BLaER1 (cell line): ENCODE results near the gene CNEP1R1.

Experiments used
- H3K27ac ChIP-seq: shearing (Covaris generic); formaldehyde crosslinking; 2 replicates; pipeline ENCODE4 v1.8.1; 2022
- H3K27me3 ChIP-seq: shearing (Covaris generic); formaldehyde crosslinking; 2 replicates; pipeline ENCODE4 v1.8.1; 2022
- H3K36me3 ChIP-seq: shearing (Covaris generic); formaldehyde crosslinking; 2 replicates; pipeline ENCODE4 v1.8.1; 2022
- H3K4me1 ChIP-seq: shearing (Covaris generic); formaldehyde crosslinking; 2 replicates; pipeline ENCODE4 v1.8.1; 2022
- H3K4me2 ChIP-seq: shearing (Covaris generic); formaldehyde crosslinking; 2 replicates; pipeline ENCODE4 v1.8.1; 2022
- H3K4me3 ChIP-seq: shearing (Covaris generic); formaldehyde crosslinking; 2 replicates; pipeline ENCODE4 v1.8.1; 2022
- H3K9ac ChIP-seq: shearing (Covaris generic); formaldehyde crosslinking; 2 replicates; pipeline ENCODE4 v1.8.1; 2022
- H3K9me3 ChIP-seq: shearing (Covaris generic); formaldehyde crosslinking; 2 replicates; pipeline ENCODE4 v1.8.1; 2022
- H4K20me1 ChIP-seq: shearing (Covaris generic); formaldehyde crosslinking; 2 replicates; pipeline ENCODE4 v1.8.1; 2022
- Cebpa-rat ChIP-seq: shearing (Covaris generic); IDR thresholded peaks from 2 replicates; pipeline ENCODE4 v1.8.1; 2022

Gene CNEP1R1

DNA sequence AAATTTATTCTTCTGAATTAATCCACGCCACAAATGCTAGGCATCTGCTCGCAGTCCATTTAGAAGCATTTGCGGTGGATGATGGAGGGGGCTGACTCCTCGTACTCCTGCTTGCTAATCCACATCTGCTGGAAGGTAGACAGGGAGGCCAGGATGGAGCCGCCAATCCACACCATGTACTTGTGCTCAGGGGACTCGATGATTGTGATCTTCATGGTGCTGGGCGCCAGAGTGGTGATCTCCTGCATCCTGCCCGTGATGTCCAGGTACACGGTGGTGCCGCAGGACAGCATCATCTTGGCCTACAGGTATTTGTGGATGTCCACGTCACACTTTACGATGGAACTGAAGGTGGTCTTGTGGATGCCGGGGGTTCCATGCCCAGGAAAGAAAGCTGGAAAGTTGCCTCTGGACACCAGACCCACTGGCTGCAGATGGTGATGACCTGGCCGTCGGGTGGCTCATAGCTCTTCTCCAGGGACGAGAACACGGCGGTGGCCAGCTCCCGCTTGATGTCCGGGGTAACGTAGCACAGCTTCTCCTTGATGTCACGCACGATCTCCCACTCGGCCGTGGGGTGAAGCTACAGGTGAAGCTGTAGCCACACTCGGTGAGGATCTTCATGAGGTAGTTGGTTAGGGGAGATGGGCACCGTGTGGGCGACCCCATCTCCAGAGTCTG lies 33.2 kb downstream of the CNEP1R1 start:
- Histone ChIP-seq H3K27me3 (no peaks in the 10 kb centered on the region), H3K9ac (no peak overlapping the region), H3K4me3 (no peak overlapping the region), H3K9me3 (peaks cover 11% of the 10 kb centered on the region), H3K36me3 (no peaks in the 10 kb centered on the region), H3K4me1 (no peaks in the 10 kb centered on the region), H3K4me2 (no peak overlapping the region), H3K27ac (no peak overlapping the region), H4K20me1 (no peaks in the 10 kb centered on the region)
- no peak for TF ChIP-seq Cebpa-rat

DNA sequence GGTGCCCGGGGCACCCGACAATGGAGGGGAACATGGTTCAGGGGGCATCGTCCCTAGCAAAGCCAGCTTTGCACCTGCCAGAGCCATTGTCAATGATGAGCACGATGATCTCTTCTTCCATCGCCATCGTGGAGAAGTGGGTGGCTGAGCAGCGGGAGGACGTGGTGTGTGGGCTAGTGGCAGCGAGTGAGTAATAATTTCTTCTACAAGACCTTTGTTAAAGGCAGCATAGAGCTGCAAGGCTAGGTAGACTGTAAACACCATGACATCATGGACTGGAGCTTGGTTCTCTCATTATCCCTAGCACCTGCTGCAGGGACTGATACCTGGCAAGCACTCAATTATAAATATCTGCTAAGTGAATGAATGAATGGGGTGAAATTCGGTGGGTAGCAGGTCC lies 34.1 kb downstream of the CNEP1R1 start:
- Histone ChIP-seq H3K9ac (no peak overlapping the region), H3K4me2 (no peak overlapping the region), H3K9me3 (peaks cover 11% of the 10 kb centered on the region), H3K4me1 (no peaks in the 10 kb centered on the region), H3K27ac (no peak overlapping the region), H3K36me3 (no peaks in the 10 kb centered on the region), H3K27me3 (no peaks in the 10 kb centered on the region), H4K20me1 (no peaks in the 10 kb centered on the region), H3K4me3 (no peak overlapping the region)
- no peak for TF ChIP-seq Cebpa-rat

DNA sequence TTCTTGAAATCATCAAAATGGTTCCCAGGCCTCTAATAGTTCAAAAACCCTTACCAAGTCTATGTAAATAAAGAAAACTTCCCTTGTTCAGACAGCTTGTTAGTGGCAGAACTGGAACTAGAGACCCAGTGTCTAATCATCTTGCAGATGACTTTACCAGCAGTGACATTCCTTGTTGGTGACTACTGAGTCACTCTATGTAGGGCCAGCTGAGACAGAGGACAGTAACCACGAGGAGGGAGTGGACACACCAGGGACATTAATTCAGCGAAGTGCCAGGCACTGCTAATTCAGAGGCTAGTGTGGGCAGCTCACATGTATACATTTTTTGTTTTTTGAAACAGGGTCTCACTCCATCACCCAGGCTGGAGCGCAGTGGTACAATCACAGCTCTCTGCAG lies 34.6 kb downstream of the CNEP1R1 start:
- Histone ChIP-seq H3K4me3 (no peak overlapping the region), H3K4me1 (no peaks in the 10 kb centered on the region), H4K20me1 (no peaks in the 10 kb centered on the region), H3K4me2 (no peak overlapping the region), H3K27ac (no peak overlapping the region), H3K36me3 (no peaks in the 10 kb centered on the region), H3K9ac (no peak overlapping the region), H3K27me3 (no peaks in the 10 kb centered on the region), H3K9me3 (peaks cover 11% of the 10 kb centered on the region)
- TF ChIP-seq Cebpa-rat = no peak

DNA sequence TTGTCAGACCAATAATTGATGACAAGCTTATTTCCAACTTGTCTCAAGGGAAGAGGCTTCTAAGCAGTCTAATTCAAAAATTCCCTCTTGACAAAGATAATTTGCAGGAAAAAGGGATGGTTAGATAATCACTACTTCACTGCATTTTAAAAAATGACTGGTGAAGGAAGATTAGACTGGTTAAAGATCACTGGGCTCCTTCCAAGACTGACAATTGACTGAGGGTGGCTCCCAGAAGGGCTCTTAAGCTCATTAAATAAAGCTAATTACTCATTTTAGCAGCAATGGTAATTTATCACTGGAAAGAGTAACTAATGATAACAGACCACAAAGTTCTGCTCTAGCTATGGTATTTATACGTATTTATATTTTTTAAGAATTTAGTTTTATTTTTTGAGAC lies 36.3 kb downstream of the CNEP1R1 start:
- H3K4me2 ChIP-seq = no peak overlapping the region
- H3K27me3 ChIP-seq = no peaks in the 10 kb centered on the region
- H3K4me1 ChIP-seq = no peaks in the 10 kb centered on the region
- H4K20me1 ChIP-seq = peaks cover under 1% of the 10 kb centered on the region
- no peak overlapping the region for H3K4me3 ChIP-seq
- no peak overlapping the region for H3K27ac ChIP-seq
- TF ChIP-seq Cebpa-rat = no peak
- H3K36me3 ChIP-seq = no peaks in the 10 kb centered on the region
- no peak overlapping the region for H3K9ac ChIP-seq
- peaks cover 4% of the 10 kb centered on the region for H3K9me3 ChIP-seq

DNA sequence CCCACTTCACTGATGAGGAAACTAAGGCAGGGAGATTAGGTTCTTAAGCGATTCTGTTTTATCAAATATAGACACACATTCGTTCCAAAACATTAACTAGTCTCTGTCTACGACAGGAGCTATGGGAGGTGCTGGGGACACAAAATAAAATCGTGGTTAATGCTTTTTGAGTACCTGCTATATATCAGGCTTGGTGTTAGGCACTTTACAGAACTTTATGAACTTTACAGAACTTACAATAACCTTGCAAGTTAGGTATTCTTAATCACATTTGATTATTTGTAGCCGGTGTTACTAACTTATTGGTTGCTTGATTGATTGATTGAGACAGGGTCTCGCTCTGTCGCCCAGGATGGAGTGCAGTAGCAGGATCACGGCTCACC lies 40.2 kb downstream of the CNEP1R1 start:
- TF ChIP-seq Cebpa-rat = no peak
- Histone ChIP-seq H3K27me3 (no peaks in the 10 kb centered on the region), H4K20me1 (peaks cover 38% of the 10 kb centered on the region), H3K27ac (peak overlapping the region; percentile 43; the same call in 1 of the 2 replicates), H3K4me2 (peak overlapping the region; percentile 71), H3K9ac (no peak overlapping the region), H3K9me3 (no peaks in the 10 kb centered on the region), H3K4me3 (peak overlapping the region; percentile 91), H3K4me1 (peaks cover 24% of the 10 kb centered on the region), H3K36me3 (peaks cover 23% of the 10 kb centered on the region)

DNA sequence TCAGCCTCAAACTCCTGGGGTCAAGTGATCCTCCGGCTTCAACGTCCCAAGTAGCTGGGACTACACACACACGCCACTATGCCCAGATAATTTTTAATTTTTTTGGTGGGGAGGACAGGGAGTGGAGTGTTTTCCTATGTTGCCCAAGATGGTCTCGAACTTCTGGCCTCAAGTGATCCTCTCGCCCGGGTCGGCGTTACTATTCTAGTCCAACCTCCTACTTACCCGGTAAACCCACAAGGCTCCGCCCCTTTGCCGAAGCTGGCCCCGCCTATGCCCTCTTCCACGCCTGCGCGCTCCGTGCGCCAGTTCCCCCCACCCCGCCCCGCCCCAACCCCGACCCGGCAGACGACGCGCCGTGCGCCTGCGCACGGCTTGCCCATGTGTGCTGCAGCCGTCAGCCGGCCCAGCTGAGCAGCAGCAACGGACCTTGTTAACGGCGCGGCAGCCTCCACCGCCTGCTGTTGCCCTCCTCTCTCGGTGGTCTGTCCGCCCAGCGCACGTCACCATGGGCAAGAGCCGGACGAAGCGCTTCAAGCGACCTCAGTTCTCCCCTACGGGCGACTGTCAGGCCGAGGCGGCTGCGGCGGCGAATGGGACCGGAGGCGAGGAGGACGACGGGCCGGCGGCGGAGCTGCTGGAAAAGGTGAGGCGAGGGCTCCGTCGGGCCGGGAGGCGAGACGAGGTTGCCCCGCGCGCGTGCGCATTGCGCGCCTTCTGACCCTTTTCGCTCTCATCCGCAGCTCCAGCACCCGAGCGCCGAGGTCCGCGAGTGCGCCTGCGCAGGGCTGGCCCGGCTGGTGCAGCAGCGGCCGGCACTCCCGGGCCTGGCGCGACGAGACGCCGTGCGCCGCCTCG lies 40.8 kb downstream of the CNEP1R1 start, which contains the start of gene HEATR3:
Gene HEATR3 (plus strand): TSS at position 347 of the 858 bp plus-strand sequence. CDS start 162 bp downstream, at position 509.
- Histone ChIP-seq H3K9ac (peak within 1 kb of the TSS; percentile 92), H3K4me2 (peak within 1 kb of the TSS; percentile 93), H3K4me3 (peak within 1 kb of the TSS; percentile 91), H3K27ac (peak within 1 kb of the TSS; percentile 94), H3K9me3 (no peaks in the 10 kb centered on the region), H3K27me3 (no peaks in the 10 kb centered on the region), H3K36me3 (peaks cover 30% of the 10 kb centered on the region), H4K20me1 (peaks cover 44% of the 10 kb centered on the region), H3K4me1 (peaks cover 24% of the 10 kb centered on the region)
- TF ChIP-seq Cebpa-rat = no peak

DNA sequence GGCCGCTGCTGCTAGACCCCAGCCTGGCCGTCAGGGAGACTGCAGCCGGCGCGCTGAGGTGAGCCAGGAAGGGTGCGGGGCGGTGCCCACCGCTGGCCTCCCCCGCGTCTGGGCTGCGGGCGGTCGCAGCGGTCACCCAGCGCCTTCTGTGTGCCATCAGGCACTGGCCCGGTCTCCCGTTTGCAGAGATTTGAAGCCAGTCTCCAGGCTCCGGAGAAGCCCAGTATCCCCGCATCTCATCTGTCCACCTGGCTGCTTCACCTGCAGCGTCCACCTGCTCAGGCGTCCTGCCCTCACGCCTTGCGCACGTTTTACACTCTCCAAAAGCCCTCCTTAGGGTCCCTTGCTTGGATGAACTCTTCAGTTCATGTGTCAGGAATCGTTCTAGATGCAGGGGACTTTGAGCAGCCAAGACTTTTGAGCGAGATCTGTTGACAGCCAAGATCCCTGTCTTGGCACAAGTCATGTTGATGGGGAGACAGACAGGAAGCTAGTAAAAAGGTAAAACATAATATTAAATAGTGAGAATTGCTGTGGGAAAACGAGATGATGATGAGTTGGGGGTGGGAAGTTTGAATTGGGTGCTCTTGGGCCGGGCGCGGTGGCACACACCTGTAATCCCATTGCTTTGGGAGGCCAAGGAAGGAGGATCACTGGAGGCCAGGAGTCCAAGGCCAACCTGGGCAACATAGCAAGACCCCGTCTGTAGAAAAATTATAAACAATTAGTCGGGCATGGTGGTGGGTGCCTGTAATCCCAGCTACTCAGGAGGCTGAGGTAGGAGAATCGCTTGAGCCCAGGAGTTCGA lies 41.7 kb downstream of the CNEP1R1 start:
- Histone ChIP-seq H4K20me1 (peaks cover 51% of the 10 kb centered on the region), H3K27me3 (no peaks in the 10 kb centered on the region), H3K9me3 (no peaks in the 10 kb centered on the region), H3K9ac (peak overlapping the region; percentile 92), H3K36me3 (peaks cover 35% of the 10 kb centered on the region), H3K4me1 (peaks cover 24% of the 10 kb centered on the region), H3K4me2 (peak overlapping the region; percentile 93), H3K27ac (peak overlapping the region; percentile 94), H3K4me3 (peak overlapping the region; percentile 91)
- no peak for TF ChIP-seq Cebpa-rat

DNA sequence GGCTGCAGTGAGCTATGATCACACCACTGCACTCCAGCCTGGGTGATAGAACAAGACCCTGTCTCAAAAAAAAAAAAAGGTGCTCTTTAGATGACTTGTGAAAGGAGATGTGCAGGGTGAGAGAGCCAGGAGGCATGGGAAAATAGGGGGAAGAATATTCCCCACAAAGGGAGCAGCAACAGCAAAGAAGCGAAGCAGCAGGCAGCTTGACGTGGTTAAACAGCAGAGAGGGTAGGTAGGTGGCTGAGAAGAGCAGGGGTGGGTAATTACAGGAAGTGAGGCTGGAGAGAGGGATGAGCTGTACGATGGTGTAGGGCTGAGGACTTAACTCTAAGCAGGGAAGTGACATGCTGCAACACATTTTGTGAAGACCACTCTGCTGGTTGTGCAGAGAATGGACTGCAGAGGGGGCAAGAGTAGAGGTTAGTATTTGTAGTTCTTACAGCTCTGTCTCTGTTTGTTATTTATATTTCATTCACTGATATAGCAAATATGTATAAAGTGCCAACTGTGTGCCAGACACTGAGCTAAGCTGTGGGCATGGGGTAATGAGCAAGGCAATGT lies 42.3 kb downstream of the CNEP1R1 start:
- Histone ChIP-seq H3K4me1 (peaks cover 24% of the 10 kb centered on the region), H3K36me3 (peaks cover 39% of the 10 kb centered on the region), H3K27ac (no peak overlapping the region), H3K9me3 (no peaks in the 10 kb centered on the region), H3K27me3 (no peaks in the 10 kb centered on the region), H4K20me1 (peaks cover 56% of the 10 kb centered on the region), H3K9ac (peak overlapping the region; percentile 92), H3K4me2 (peak overlapping the region; percentile 93), H3K4me3 (peak overlapping the region; percentile 91)
- no peak for TF ChIP-seq Cebpa-rat

DNA sequence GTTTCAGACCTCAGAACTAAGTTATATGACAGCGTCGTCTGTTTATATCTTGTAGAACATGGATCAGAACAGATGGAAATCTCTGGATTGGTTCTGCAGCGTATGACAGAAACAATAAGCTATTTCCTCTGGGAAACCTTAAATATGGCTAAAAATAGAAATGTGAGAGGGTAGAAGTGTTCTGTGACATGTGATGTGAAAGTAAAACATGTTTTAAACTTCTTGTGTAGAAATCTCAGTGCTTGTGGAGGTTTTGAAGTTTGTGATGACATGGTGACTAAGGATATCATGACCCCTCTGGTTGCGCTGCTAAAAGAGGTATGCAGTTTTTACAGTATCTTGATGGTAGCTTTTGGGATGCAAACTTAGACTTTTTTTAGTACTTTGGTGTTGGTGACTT lies 43.5 kb downstream of the CNEP1R1 start:
- Histone ChIP-seq H3K27ac (no peak overlapping the region), H4K20me1 (peaks cover 66% of the 10 kb centered on the region), H3K4me2 (peak overlapping the region; percentile 93), H3K27me3 (no peaks in the 10 kb centered on the region), H3K9ac (no peak overlapping the region), H3K9me3 (no peaks in the 10 kb centered on the region), H3K4me1 (peaks cover 24% of the 10 kb centered on the region), H3K36me3 (peaks cover 48% of the 10 kb centered on the region), H3K4me3 (no peak overlapping the region)
- TF ChIP-seq Cebpa-rat = no peak
